Measurements from ENCODE around the gene KRT74.

Gene KRT74

GRCh38 chr12:52533686-52534470 lies 39.8 kb downstream of the KRT74 start:
- DNase-seq = no peak

GRCh38 chr12:52532636-52533035 lies 41.0 kb downstream of the KRT74 start:
- DNase-seq = no peak

GRCh38 chr12:52531566-52532300 lies 41.9 kb downstream of the KRT74 start:
- DNase-seq = no peak

DNA sequence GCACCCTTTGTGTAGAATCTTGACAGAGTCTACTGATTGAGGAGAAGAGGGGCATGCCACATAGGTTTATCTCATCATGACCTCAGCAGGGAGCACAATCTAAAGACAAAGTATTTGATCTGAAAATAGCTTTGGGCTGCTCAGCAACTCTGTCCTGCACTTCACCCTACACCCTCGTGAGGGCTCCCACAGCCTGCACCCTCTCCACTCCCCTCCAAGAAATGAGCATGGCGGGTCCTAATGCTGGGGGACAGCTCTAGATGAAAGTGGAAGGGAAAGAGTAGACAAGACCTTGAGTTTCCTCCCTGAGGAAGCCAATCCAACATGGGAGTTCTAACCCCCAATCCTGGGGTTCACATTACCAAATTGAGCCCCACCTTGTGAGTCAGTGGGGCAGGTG lies 42.7 kb downstream of the KRT74 start:
- no peak for DNase-seq

DNA sequence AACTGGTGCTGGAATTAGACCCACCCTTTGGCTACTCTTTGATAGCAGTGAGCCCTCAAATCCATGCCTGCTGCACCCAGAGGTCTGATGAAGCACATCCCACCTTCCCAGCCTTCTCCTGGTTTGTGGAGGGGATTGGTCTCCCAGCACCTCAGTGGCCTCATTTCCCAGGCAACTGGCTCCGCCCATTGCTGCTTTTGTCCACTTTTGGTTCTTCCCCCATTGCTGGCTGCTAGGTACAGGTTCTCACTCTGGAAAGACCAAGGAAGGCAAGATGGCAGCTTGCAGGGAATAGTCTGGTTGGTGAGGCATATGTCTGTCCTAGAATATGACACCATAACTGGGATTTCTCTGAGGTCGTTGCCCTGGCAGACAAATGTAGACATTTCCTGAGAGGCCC lies 43.3 kb downstream of the KRT74 start:
- DNase-seq = no peak

DNA sequence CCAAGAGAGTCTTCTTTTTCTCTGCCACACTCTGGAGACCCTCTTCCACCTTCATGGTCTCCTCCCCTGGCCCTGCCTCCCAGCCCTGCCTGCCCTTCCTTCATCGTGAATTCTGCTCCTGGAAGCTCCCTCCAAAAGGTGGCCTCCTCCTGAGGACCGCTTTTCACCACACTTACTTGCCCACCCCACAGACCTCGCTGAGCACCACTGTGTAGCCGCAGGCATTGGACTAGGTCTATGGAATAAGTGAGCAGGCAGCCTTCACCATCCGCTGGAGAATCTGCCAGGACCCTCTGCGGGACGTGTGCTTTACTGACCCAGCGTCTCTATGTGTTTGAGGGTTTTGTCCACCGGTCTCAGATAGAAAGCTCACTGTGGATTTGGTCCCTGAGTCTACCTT lies 43.8 kb downstream of the KRT74 start:
- no peak for DNase-seq

DNA sequence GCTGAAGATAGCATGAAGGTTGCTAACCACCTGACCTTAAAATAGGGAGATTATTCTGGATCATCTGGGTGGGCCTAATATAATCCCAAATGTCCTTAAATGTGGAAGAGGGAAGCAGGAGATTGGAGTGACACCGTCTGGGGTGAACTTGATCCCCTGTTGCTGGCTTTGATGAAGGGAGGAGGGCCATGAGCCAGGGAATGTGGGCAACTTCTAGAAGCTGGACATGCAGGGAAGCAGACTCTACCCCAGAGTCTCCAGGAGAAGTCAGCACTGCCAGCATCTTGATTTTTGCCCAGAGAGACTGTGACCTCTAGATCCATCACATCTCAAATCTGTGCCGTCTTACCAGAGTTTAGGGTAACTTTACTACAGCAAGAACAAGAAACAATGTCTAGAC lies 44.2 kb downstream of the KRT74 start:
- no peak for DNase-seq

GRCh38 chr12:52528641-52529143 lies 45.0 kb downstream of the KRT74 start:
- DNase-seq = no peak

- no peak for DNase-seq
Observed at GRCh38 chr12:52527121-52527800, 46.4 kb downstream of the KRT74 start.

DNA sequence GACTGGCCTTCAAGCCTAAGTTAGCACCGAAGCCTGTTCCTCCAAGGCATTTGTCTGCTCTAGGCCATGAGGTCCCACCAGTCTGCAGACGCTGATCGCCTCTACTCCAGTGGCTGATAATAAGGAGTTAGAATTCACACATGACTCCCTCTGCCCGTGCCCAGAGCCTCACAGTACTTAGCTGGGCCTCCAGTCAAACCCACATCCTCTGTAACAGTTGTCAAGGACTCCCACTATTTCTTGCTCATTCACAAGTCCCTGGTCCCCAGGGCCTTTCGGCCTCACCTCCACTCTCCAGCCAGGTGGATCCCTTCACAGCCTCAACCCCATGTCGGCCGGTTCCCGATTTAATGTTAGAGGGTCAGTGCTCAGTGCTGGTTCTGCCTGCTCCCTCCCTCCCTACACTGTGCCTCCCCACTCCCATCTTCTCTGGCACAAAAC lies 47.1 kb downstream of the KRT74 start:
- DNase-seq = no peak

DNA sequence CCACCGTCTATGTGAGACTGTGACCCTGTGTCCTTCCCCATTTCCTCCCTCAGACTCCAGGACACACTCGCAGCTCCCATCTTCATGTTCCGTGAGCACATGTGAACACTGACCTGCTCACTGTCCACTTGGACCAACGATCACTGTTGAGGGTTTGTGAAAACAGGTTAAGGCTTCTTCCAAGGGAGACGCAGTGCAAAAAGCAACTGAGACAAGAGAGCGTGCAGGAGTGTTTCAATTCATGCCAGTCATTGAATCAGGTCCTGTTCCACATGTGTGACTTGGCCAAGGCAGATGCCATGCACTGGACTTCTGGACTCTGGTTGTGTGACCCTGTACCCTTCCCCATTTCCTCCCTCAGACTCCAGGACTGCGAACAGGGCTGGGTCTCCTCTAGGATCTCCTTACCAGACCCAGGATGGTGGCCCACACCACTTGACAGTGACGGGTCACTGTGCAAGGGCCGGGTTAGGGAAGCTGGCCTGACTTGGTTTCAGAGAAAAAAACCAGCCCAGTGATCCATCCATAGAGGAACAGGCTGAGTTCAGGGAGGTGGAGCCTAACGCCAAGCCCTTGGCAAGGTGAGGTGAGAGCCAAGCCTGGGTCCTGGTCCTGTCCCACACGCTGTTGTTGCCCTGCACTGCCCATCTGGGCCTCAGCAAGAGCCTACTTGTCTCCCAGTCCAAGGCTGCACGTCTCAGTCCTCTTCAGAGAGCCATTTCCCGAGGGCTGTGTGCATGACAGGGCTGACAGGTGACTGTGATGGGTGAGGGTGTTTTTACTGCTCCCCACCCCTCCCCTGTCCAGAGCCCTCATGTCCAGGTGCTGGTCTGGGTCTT lies 47.8 kb downstream of the KRT74 start:
- no peak for DNase-seq

GRCh38 chr12:52524898-52525591 lies 48.6 kb downstream of the KRT74 start:
- no peak for DNase-seq

DNA sequence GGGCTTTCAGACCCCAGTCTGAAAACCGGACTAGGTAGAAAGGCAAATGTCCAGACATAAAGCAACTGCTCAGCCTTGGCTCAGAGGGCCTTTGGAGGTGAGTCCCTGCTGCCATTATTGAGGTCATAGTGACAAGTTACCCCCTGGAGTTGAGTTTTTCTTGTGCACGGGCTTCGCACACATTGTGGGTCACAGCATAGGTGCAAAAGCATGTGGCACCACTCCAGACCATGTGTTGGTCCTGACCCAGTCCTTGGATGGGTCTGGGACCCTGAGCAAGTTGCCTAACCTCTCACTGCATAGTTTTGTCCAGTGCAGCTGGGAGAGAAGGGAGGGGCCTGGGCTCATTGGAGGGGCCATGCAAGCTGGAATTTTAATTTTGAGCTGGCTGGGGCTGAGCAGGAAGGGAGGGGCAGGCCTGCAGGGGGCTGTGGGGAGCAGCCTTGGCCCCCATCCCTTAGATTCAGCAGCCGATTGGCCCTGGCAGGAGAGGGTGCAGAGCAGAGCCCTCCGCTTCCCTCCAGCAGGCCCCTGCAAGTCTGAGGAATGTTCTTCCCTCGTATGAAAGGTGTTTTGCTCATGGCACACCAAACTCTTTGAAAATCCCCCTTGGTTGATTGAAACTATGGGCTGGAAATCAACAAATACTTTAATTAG lies 49.3 kb downstream of the KRT74 start:
- no peak for DNase-seq

- no peak for DNase-seq
Observed at GRCh38 chr12:52523824-52524223, 49.8 kb downstream of the KRT74 start.

DNA sequence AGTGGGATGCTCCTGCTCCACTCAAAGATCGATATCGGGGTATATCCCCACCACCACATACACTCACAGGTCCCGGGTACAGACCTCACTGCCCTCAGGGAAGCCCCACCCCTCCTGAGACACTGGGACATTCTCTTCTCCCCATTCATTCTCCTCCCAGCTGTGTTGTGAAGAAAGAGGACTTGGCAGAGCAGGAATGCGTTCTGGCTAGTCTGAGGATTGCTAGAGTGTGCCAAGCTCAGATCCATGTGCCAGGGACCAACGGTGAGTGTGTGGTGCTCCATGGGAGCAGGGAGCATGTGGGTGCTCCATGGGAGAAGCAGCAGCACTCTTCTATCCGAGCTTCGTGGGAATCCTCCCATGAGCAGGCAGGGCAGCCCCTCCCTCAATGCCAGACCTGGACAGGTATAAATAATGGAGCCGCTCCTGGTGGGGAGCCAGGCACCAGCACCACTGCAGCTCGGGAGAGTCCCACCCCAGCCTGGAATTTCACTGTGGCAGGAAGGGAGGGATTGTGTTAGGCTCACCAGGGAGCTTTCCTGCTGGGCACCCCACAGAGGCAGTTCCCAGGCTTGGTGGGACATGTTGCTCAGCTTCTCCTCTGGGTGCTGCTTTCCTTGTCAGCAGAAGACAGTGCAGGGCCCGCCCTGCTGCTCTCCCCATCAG lies 51.2 kb downstream of the KRT74 start:
- no peak for DNase-seq

GRCh38 chr12:52521568-52522266 lies 51.9 kb downstream of the KRT74 start:
- no peak for DNase-seq

DNA sequence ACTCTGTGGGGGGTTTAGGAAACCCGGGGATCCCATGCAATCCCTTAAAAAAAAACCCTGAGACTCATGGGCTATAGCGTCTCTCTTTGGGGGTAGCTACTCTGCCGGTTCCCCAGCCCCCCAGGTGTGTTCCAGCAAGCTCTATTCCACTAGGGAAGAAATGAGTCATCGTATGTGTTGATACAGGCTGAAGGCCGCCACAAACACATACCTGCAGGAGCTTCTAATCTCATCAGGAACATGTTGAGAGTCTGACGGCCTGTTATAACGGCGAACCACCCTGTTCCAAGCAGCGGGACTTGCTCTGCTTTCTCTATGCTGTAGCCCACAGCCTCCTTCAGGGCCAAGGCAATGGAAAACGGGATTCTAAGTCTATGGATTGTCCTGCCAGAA lies 52.5 kb downstream of the KRT74 start:
- no peak for DNase-seq

DNA sequence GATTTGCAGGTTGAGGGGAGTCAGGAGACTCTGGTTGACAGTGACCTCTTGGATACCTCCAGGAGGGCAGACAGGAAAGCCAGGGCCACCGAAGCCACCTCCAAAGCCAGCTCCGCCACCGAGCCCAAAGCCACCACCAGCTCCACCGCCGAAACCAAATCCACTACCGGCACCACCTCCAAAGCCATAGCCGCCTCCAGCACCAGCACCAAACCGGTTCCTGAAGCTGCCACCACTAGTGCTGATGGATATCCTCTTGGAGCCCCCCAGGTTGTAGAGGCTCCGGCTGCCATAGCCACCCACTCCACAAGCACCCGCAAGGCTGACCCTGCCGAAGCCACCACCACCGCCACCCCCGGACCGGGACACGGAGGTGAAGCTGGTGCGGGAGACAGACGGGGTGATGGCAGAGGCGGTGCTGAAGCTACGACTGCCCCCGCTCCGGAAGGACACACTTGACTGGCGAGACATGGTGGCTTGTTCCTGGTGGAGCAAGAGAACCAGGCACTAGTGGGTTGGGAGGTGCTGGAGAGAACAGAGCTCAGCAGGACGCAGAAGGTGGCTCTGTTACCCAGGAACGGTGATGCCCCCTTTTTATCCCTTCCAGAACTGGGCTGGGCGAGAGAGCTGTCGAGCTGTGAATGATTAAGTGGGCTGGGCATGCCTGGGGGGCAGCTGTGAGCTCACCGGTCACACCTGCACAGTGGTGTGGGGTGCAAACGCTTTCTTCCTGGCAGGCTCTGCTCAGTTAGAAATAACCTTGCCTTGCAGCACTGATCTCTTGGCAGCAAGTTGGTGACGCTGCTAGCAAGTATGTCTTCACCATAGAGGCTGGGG lies 53.6 kb downstream of the KRT74 start, which contains the start of gene KRT5:
TSS of gene KRT5 (minus strand) at position 569 of the 837 bp plus-strand sequence. CDS start at position 471, 98 bp downstream.
- no peak for DNase-seq

DNA sequence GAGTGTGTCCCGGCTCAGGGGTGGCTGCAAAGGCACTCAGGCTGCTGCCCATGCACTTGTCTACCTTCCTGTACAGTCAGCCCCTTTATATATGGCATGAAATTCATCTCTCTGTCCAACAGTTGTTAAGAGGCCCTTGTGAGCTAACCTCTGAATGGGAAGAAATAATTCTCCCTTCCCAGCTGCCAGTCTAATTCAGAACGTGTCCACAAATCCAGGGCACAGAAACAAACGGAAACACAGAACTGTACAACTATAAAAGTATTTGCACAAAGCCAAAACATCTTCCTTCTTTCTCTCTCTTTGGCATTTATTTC lies 54.3 kb downstream of the KRT74 start:
- DNase-seq = no peak
